NT2/D1 (cell line): ENCODE measurements around the gene TRAPPC2L.

Experiments
- DNase-seq: peaks from one replicate; pipeline ENCODE4 v3.0.0-alpha.2; 2011; ENCODE audit warnings: low read depth, low spot score
- H3K27me3 ChIP-seq: 2 replicates; pipeline ENCODE4 v1.6.0; 2011; ENCODE audit warnings: mild to moderate bottlenecking; ENCODE audit not compliant: insufficient read length, insufficient read depth
- H3K36me3 ChIP-seq: 2 replicates; pipeline ENCODE4 v1.6.1; 2011; ENCODE audit warnings: mild to moderate bottlenecking, low read length, mixed read lengths; ENCODE audit not compliant: insufficient read depth, insufficient read length
- H3K4me1 ChIP-seq: 2 replicates; pipeline ENCODE4 v1.5.1; 2011; ENCODE audit not compliant: insufficient read depth, insufficient read length
- H3K4me3 ChIP-seq: 2 replicates; pipeline ENCODE4 v1.5.1; 2011; ENCODE audit warnings: low read depth; ENCODE audit not compliant: insufficient read length
- H3K9ac ChIP-seq: 2 replicates; pipeline ENCODE4 v1.6.0; 2011; ENCODE audit warnings: low read depth; ENCODE audit not compliant: insufficient read length
- H3K9me3 ChIP-seq: 2 replicates; pipeline ENCODE4 v1.5.1; 2011; ENCODE audit warnings: mild to moderate bottlenecking, low read length; ENCODE audit not compliant: insufficient read depth
- SUZ12 ChIP-seq: IDR thresholded peaks from 2 replicates; pipeline ENCODE4 v1.6.1; 2011; ENCODE audit not compliant: insufficient read length, insufficient read depth; ENCODE audit errors: extremely low read depth
- YY1 ChIP-seq: IDR thresholded peaks from 2 replicates; pipeline ENCODE4 v1.6.1; 2011; ENCODE audit not compliant: insufficient read length, insufficient read depth
- ZNF274 ChIP-seq: IDR thresholded peaks from 2 replicates; pipeline ENCODE4 v1.6.1; 2011; ENCODE audit warnings: mild to moderate bottlenecking, low read depth, low read length

The TRAPPC2L gene

GRCh38 chr16:88835383-88835782 lies 21.5 kb upstream of the TRAPPC2L start:
- Histone ChIP-seq H3K27me3 (no peaks in the 10 kb centered on the region), H3K9ac (no peak overlapping the region), H3K4me3 (no peak overlapping the region), H3K4me1 (peaks cover 6% of the 10 kb centered on the region), H3K36me3 (peaks cover 67% of the 10 kb centered on the region), H3K9me3 (peaks cover 18% of the 10 kb centered on the region; the same call in 1 of the 2 replicates)
- DNase-seq: no peak
- TF ChIP-seq ZNF274 (no peak), SUZ12 (no peak), YY1 (no peak)

DNA sequence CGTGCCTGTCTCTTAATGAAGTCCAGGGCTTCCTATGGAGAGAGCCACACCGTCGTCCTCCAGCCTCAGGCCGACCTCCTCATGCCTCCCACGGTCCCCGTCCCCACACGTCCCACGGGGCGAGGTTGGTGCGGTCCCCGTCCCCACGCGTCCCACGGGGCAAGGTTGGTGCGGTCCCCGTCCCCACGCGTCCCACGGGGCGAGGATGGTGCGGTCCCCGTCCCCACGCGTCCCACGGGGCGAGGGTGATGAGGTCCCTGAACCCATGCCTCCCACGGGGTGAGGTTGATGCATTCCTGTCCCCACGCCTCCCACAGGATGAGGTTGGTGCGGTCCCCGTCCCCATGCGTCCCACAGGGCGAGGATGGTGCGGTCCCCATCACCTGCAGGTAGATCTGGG lies 21.1 kb upstream of the TRAPPC2L start:
- no peak overlapping the region for H3K4me3 ChIP-seq
- no peak for DNase-seq
- H3K4me1 ChIP-seq: peaks cover 6% of the 10 kb centered on the region
- no peaks in the 10 kb centered on the region for H3K27me3 ChIP-seq
- H3K9me3 ChIP-seq: peaks cover 18% of the 10 kb centered on the region; the same call in 1 of the 2 replicates
- H3K9ac ChIP-seq: no peak overlapping the region
- no peak for TF ChIP-seq ZNF274
- TF ChIP-seq YY1: no peak
- no peak for TF ChIP-seq SUZ12
- H3K36me3 ChIP-seq: peaks cover 68% of the 10 kb centered on the region

DNA sequence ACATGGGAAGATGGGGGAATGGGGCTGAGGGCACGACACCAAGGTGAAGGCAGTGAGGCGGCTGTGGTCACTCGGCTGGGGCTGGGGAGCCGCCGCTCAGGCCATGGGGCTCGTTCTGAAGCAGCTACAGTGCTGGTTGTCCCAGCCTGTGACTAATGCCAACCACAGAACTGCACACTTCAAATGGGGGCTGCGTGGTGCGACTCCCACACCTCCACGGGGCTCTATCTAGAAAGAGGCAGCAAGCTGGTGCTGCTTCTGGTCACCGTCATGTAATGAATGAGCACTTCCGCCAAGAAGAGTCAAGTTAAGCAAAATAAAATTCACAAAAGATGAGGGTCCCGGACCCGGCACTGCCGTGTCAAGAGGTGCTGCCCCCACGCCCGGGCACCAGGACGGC lies 20.1 kb upstream of the TRAPPC2L start:
- no peaks in the 10 kb centered on the region for H3K27me3 ChIP-seq
- H3K4me3 ChIP-seq: no peak overlapping the region
- DNase-seq: no peak
- peaks cover 68% of the 10 kb centered on the region for H3K36me3 ChIP-seq
- TF ChIP-seq YY1 (no peak), SUZ12 (no peak), ZNF274 (no peak)
- H3K9me3 ChIP-seq: peaks cover 18% of the 10 kb centered on the region; the same call in 1 of the 2 replicates
- H3K4me1 ChIP-seq: peaks cover 4% of the 10 kb centered on the region
- H3K9ac ChIP-seq: no peak overlapping the region

- no peak for TF ChIP-seq ZNF274
- TF ChIP-seq SUZ12: no peak
- no peak for TF ChIP-seq YY1
- Histone ChIP-seq H3K27me3 (no peaks in the 10 kb centered on the region), H3K4me3 (no peak overlapping the region), H3K36me3 (peaks cover 65% of the 10 kb centered on the region), H3K4me1 (no peaks in the 10 kb centered on the region), H3K9ac (no peak overlapping the region), H3K9me3 (peaks cover 18% of the 10 kb centered on the region; the same call in 1 of the 2 replicates)
- no peak for DNase-seq
Measured at GRCh38 chr16:88837806-88838205, 19.1 kb upstream of the TRAPPC2L start.

- DNase-seq: no peak
- Histone ChIP-seq H3K27me3 (no peaks in the 10 kb centered on the region), H3K9me3 (peaks cover 18% of the 10 kb centered on the region; the same call in 1 of the 2 replicates), H3K4me3 (no peak overlapping the region), H3K9ac (no peak overlapping the region), H3K36me3 (peaks cover 70% of the 10 kb centered on the region), H3K4me1 (no peaks in the 10 kb centered on the region)
- TF ChIP-seq ZNF274: no peak
- no peak for TF ChIP-seq YY1
- TF ChIP-seq SUZ12: no peak
Measured at GRCh38 chr16:88838566-88838965, 18.4 kb upstream of the TRAPPC2L start.

DNA sequence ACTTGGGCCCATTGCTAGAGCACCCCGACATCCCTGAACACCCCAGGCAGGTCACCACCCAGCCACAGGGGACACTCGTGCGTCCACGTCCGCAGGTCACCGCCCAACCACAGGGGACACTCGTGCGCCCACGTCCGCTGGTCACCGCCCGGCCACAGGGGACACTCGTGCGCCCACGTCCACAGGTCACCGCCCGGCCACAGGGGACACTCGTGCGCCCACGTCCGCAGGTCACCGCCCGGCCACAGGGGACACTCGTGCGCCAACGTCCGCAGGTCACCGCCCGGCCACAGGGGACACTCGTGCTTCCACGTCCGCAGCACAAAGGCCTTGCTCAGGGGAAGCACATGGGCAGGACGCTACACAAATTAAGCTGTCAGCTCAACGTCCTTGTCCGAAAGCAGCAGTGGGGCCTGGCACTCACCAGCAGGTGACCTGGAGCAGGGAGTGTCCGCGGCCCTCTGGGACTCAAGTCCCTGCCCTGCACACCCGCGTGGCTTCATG lies 17.8 kb upstream of the TRAPPC2L start:
- Histone ChIP-seq H3K36me3 (peaks cover 66% of the 10 kb centered on the region), H3K9ac (no peak overlapping the region), H3K9me3 (peaks cover 18% of the 10 kb centered on the region; the same call in 1 of the 2 replicates), H3K4me1 (peaks cover 2% of the 10 kb centered on the region), H3K4me3 (no peak overlapping the region), H3K27me3 (no peaks in the 10 kb centered on the region)
- no peak for DNase-seq
- TF ChIP-seq YY1 (no peak), SUZ12 (no peak), ZNF274 (no peak)

DNA sequence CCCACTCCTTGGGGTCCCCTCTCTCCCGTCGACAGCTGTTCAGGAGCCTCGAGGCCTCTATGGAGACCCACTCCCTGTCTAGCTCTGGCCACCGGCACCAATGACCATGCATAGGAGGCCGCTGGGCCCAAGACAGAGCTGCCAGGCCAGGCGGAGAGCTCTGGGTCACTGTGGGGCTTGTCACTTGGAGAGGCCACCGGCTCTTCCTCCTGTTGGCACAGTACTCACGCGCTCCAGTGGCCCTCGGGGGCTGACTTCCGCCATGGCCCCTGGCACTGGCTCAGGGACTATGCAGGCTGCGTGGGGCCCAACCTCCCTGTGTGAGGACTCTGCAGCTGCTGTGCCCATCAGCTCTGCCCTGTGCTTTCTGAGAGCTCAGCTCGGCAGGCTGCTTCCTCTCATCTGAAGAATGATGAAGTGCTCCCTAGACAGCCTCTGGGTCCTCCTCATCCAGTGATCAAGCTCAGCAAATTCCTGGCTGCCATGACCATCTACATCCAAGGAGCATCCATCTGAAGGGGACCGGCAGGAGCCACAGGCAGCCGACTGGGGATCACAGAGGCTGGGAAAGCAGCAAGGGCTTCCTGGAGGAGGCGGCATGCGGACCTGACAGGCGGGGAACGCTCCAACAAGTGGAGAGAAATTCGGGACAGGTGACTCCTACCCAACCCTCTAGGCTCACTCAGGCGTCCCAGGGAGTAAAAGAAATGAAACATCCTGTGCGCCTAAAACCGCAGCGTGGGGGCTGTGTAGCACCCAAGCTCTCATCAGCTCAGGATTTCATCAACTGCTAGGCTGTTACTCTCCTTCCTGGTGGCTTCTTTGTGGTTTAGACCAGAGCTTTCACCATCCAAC lies 17.0 kb upstream of the TRAPPC2L start:
- H3K9me3 ChIP-seq: peaks cover 18% of the 10 kb centered on the region; the same call in 1 of the 2 replicates
- no peak for TF ChIP-seq YY1
- TF ChIP-seq SUZ12: no peak
- TF ChIP-seq ZNF274: no peak
- peaks cover 61% of the 10 kb centered on the region for H3K36me3 ChIP-seq
- H3K27me3 ChIP-seq: no peaks in the 10 kb centered on the region
- no peak overlapping the region for H3K4me3 ChIP-seq
- DNase-seq: no peak
- peaks cover 3% of the 10 kb centered on the region for H3K4me1 ChIP-seq
- no peak overlapping the region for H3K9ac ChIP-seq
